DND-41 (cell line): Measurements from ENCODE around the gene STAP1.

ENCODE experiments used
- CTCF ChIP-seq: IDR thresholded peaks from 2 replicates; pipeline ENCODE4 v1.5.1; 2012; ENCODE audit warnings: borderline replicate concordance, low read length, moderate library complexity, mild to moderate bottlenecking; ENCODE audit not compliant: poor library complexity, severe bottlenecking; ENCODE audit errors: extremely low read depth
- EZH2 ChIP-seq: IDR thresholded peaks from 3 replicates; pipeline ENCODE4 v1.6.1; 2012; ENCODE audit warnings: borderline replicate concordance, low read depth, mild to moderate bottlenecking, moderate library complexity, low read length, inconsistent platforms; ENCODE audit not compliant: severe bottlenecking

DNA sequence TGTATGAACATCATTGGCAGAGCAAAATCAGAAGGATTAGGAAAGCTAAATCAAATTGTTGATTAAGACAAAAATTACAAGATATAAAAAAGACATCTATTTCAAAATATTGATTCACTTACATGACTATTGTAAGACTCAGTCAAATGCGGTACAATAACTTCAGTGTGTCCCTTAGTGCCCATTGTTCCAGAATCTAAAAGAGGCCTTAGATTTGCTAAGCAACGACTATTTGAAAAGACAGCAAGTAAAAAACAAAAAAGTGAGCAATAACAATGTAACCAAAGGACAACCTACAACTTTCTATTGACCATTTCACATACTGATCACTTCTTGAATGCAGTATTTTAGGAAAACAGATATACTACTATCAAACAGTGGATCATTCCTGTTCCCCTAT lies 76.8 kb downstream of the STAP1 start:
- TF ChIP-seq CTCF (no peak), EZH2 (no peak)
